Activated CD4-positive, alpha-beta memory T cell treated with anti-CD3 and anti-CD28 coated beads for 36 hours (primary cell): ENCODE measurements around the gene SIAH3. TPM values are rescaled to one million over a fixed set of nuclear protein-coding genes. Genes with fewer than 3 reads are reported as not detected.
A peak's percentile ranks its signal among the peaks of the same experiment; 100 is the strongest.

Experiments
- CTCF ChIA-PET: fragments of 350-600 bp; sonication (Branson Sonifier 250); formaldehyde crosslinking; loops from one replicate; lab custom pipeline; 2021; ENCODE audit warnings: antibody characterized with exemption, inconsistent platforms; lab: Charles Lee
- POLR2A ChIA-PET: fragments of 350-600 bp; sonication (Branson Sonifier 250); formaldehyde crosslinking; loops from one replicate; lab custom pipeline; 2021; ENCODE audit warnings: antibody characterized with exemption; lab: Charles Lee
- DNase-seq: peaks from one replicate; pipeline ENCODE4 v3.0.0-alpha.2; 2020
- H3K27ac Mint-ChIP-seq: one replicate; pipeline ENCODE4 v1.8.0; 2021; ENCODE audit warnings: mixed read lengths
- H3K27me3 Mint-ChIP-seq: one replicate; pipeline ENCODE4 v1.8.0; 2021; ENCODE audit warnings: mixed read lengths
- H3K36me3 Mint-ChIP-seq: one replicate; pipeline ENCODE4 v1.8.0; 2021; ENCODE audit warnings: mixed read lengths
- H3K4me1 Mint-ChIP-seq: one replicate; pipeline ENCODE4 v1.8.0; 2021; ENCODE audit warnings: low read depth, mixed read lengths
- H3K4me3 Mint-ChIP-seq: one replicate; pipeline ENCODE4 v1.8.0; 2021; ENCODE audit warnings: mild to moderate bottlenecking, mixed read lengths
- H3K9me3 Mint-ChIP-seq: one replicate; pipeline ENCODE4 v1.8.0; 2021; ENCODE audit warnings: mixed read lengths
- intact Hi-C: fragments of 100-400 bp; cut with micrococcal nuclease; formaldehyde crosslinking; loops from one replicate; pipeline ENCODE4 v1.15.1; 2023
- total RNA-seq, 2 experiments: library from RNA; stranded (reverse); gene quantifications; one replicate each; pipeline ENCODE4 v1.2.3, GENCODE V29; 2021

Gene SIAH3
- total RNA-seq, 2 experiments from 2014 or later = 0.05 to 0.07 TPM

GRCh38 chr13:45742985-45743384, 108.6 kb downstream of the SIAH3 start:
- H3K27me3 Mint-ChIP-seq = no peaks in the 10 kb centered on the region
- H3K36me3 Mint-ChIP-seq = no peaks in the 10 kb centered on the region
- no peak overlapping the region for H3K27ac Mint-ChIP-seq
- intact Hi-C loops = no loop called here
- H3K4me1 Mint-ChIP-seq = no peaks in the 10 kb centered on the region
- H3K9me3 Mint-ChIP-seq = no peaks in the 10 kb centered on the region
- CTCF ChIA-PET = no interaction called here
- DNase-seq = no peak
- POLR2A ChIA-PET = no interaction called here
- no peak overlapping the region for H3K4me3 Mint-ChIP-seq

- no peaks in the 10 kb centered on the region for H3K27me3 Mint-ChIP-seq
- DNase-seq = peak; percentile 42
- peaks cover 1% of the 10 kb centered on the region for H3K36me3 Mint-ChIP-seq
- ChIA-PET POLR2A (no interaction called here), CTCF (no interaction called here)
- intact Hi-C loops = no loop called here
- no peak overlapping the region for H3K27ac Mint-ChIP-seq
- no peaks in the 10 kb centered on the region for H3K9me3 Mint-ChIP-seq
- no peak overlapping the region for H3K4me3 Mint-ChIP-seq
- no peaks in the 10 kb centered on the region for H3K4me1 Mint-ChIP-seq
Measured at GRCh38 chr13:45737571-45738017, 114.0 kb downstream of the SIAH3 start.

- POLR2A ChIA-PET = no interaction called here
- Mint-ChIP-seq H3K4me3 (no peak overlapping the region), H3K27ac (no peak overlapping the region), H3K27me3 (no peaks in the 10 kb centered on the region), H3K9me3 (no peaks in the 10 kb centered on the region), H3K4me1 (no peaks in the 10 kb centered on the region), H3K36me3 (peaks cover 1% of the 10 kb centered on the region)
- intact Hi-C loops = no loop called here
- no peak for DNase-seq
- CTCF ChIA-PET = interaction anchor here (1.5 kb wide), 1 partner anchor 110 kb away, joined by 7 read pairs; no protein-coding TSS in a partner anchor
Measured at GRCh38 chr13:45733361-45733760, 118.2 kb downstream of the SIAH3 start.

- DNase-seq = no peak
- H3K4me1 Mint-ChIP-seq = no peaks in the 10 kb centered on the region
- intact Hi-C loops = no loop called here
- no peaks in the 10 kb centered on the region for H3K9me3 Mint-ChIP-seq
- CTCF ChIA-PET = interaction anchor here (1.5 kb wide), 1 partner anchor 110 kb away, joined by 7 read pairs; no protein-coding TSS in a partner anchor
- POLR2A ChIA-PET = no interaction called here
- no peak overlapping the region for H3K4me3 Mint-ChIP-seq
- no peak overlapping the region for H3K27ac Mint-ChIP-seq
- peaks cover 1% of the 10 kb centered on the region for H3K36me3 Mint-ChIP-seq
- H3K27me3 Mint-ChIP-seq = peaks cover under 1% of the 10 kb centered on the region
Measured at GRCh38 chr13:45732916-45733315, 118.6 kb downstream of the SIAH3 start.

- H3K27me3 Mint-ChIP-seq = peaks cover 2% of the 10 kb centered on the region
- intact Hi-C loops = no loop called here
- H3K27ac Mint-ChIP-seq = no peak overlapping the region
- H3K4me1 Mint-ChIP-seq = no peaks in the 10 kb centered on the region
- H3K4me3 Mint-ChIP-seq = no peak overlapping the region
- peaks cover 1% of the 10 kb centered on the region for H3K36me3 Mint-ChIP-seq
- H3K9me3 Mint-ChIP-seq = no peaks in the 10 kb centered on the region
- CTCF ChIA-PET = no interaction called here
- POLR2A ChIA-PET = no interaction called here
- DNase-seq = no peak
Measured at GRCh38 chr13:45731455-45731854, 120.1 kb downstream of the SIAH3 start.

GRCh38 chr13:45728759-45729158, 122.8 kb downstream of the SIAH3 start:
- H3K36me3 Mint-ChIP-seq = no peaks in the 10 kb centered on the region
- H3K4me1 Mint-ChIP-seq = no peaks in the 10 kb centered on the region
- H3K27me3 Mint-ChIP-seq = peaks cover 2% of the 10 kb centered on the region
- DNase-seq = peak; percentile 10
- H3K9me3 Mint-ChIP-seq = no peaks in the 10 kb centered on the region
- ChIA-PET POLR2A (no interaction called here), CTCF (interaction anchor here (0.5 to 1.6 kb wide), 6 partner anchors 8 to 105 kb away, joined by 3 to 11 read pairs (median 3); no protein-coding TSS in a partner anchor)
- intact Hi-C loops = no loop called here
- no peak overlapping the region for H3K27ac Mint-ChIP-seq
- H3K4me3 Mint-ChIP-seq = no peak overlapping the region

Other genes with a start within 250 kb of the SIAH3 start
- gene ERICH6B, start 236.0 kb downstream of the SIAH3 start, total RNA-seq = not detected
- gene CBY2, start 149.4 kb downstream of the SIAH3 start, total RNA-seq = not detected
- gene ZC3H13, start 201.0 kb upstream of the SIAH3 start, total RNA-seq = 10 to 100 TPM; 37.0 to 47.3 TPM